ENCODE measurements around the gene POU2F3.

- TF ChIP-seq EZH2 (IDR thresholded peaks at IDR 0.05; ENCODE audit: low read length, unreplicated experiment) (no peak), CTCF (conservative IDR thresholded peaks at IDR 0.05; ENCODE audit: low read depth, low read length) (no peak), EZH2phosphoT487 (IDR thresholded peaks at IDR 0.05; ENCODE audit: borderline replicate concordance, low read length) (no peak)
Observed at GRCh38 chr11:120212926-120213325, 27.0 kb upstream of the POU2F3 start.
